GM18505 (cell line): ENCODE measurements around the gene SYNM.

Source experiments
- ATAC-seq: cut with Tn5 transposase; IDR thresholded peaks from one replicate; pipeline ENCODE4 v1.9.1; 2021; ENCODE audit not compliant: unreplicated experiment
- POLR2A ChIP-seq: IDR thresholded peaks from 4 replicates; pipeline ENCODE4 v1.6.1; 2011; ENCODE audit warnings: borderline replicate concordance; ENCODE audit not compliant: insufficient read depth, insufficient read length; ENCODE audit errors: extremely low read depth

SYNM gene

DNA sequence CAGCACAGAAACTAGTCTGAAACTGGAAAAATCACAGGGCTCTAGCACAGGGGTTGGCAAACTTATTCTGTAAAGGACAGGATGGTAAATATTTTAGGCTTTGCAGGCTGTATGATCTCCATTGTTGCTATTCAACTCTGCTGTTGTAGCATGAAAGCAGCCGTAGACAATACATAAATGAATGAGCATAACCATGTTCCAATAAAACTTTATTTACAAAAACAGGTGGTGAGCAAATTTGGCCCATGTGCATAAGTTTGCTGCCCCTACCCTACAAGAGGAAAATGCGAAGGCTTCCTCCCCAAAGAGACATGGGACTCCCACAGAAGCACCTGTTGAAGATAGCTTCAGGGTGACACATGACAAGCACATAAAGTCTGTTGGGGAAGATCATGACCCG, 59.2 kb downstream of the SYNM start:
- no peak for TF ChIP-seq POLR2A
- ATAC-seq: no peak

DNA sequence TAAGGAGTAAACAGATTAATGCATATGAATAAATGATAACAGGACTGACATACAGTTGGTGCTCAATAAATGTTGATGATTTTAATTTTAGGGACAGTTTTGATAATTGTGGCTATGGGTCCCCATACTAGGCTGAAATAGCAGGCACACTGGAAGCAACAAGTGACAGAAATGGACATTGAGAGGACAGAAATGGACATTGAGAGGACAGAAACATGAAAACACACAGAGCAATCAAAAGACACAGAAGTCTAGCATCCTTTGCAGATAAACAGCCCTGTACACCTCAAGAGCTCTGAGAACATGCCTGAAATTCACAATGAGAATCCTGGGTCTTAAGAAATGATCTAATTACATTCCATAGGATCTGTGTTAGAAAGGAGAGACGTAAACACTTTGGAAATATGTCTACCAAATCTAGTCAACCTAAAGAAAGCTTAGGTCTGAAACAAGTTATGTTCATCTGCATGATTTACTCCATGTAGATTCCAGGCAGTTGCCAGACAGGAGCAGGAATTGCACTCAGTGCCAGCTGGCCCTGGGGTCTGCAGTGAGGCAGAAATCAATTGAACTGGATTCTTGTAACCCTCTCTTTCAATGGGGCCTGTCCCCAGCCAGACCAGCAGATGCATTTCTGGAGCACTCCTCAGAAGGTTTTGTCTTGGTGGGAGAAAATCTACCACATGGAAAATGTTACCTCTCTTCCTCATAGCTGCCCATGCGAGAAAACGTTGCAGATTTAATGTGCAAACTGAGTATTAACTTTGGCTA, 60.3 kb downstream of the SYNM start:
- no peak for ATAC-seq
- TF ChIP-seq POLR2A: no peak

DNA sequence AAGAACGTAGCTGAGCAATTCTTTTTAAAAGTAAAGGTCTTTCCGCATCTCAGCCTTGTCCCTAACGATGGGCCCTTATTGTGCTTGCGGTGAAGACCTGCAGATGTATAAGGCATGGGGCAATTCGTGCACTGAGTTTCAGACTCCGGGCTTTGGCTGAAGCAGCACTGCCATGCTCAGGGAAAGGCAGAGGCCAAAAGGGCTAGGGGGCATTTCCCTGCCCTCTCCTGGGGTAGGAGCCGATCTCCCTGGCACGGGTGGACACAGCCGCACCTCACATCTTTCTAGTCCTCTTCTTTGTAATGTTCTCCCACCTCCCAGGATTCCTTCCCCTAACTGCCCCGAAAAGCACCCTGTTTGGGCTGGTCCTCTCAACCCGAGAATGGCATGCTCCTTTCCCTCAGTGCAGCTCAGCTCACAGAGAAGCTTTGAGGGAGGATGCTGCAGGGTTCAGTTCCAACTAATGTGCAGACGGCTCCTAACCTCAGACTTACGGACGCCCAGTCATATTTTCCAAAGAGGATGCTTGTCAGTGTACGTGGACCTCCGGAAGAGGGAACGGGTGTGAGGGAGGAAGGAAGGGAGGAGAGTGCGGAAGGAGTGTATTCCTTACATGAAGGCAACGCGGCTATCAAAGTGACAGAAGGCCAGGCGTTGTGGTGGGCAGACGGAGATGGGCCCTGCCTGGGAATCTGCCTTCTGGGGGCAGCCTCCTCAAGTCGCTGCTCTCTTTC, 61.2 kb downstream of the SYNM start:
- ATAC-seq: no peak
- TF ChIP-seq POLR2A: no peak

DNA sequence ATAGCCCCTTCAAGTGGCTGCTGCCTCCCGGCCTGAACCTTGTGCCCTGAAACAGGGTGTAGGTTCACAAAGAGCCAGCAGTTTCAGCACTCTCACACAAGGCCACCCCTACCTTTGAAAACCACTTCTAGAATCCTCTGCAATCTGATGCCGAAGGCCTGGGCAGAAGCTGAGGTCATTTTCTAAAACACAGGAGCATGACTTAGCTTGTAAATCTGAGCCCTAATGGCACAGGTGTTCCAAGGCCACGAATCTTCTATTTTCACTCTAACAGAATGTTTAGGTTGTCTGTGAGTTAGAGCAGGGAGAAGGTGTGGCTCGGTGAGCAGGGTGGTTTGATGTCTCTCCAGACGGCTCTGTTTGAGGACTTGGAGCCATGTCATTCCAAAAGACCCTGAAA, 62.3 kb downstream of the SYNM start:
- TF ChIP-seq POLR2A: no peak
- no peak for ATAC-seq

DNA sequence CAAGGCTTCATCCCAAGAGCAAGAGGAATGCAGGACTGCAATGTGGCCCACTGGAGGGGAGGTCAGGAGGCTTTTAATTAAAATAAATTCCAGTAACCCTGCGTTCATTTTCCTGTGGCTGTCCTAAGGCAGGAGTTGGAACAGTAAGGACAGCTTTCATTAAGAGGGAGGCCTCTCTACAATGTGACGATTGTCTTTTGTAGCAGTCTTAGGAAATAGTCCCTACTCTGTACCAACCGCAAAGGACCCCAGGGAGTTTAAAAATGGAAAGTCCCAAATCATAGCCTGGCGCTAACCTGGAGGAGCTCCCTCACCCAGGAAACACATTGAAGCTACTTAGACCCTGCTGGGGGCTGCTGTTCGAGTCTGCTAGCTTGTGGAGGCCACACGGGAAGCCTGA, 62.8 kb downstream of the SYNM start:
- no peak for TF ChIP-seq POLR2A
- no peak for ATAC-seq

DNA sequence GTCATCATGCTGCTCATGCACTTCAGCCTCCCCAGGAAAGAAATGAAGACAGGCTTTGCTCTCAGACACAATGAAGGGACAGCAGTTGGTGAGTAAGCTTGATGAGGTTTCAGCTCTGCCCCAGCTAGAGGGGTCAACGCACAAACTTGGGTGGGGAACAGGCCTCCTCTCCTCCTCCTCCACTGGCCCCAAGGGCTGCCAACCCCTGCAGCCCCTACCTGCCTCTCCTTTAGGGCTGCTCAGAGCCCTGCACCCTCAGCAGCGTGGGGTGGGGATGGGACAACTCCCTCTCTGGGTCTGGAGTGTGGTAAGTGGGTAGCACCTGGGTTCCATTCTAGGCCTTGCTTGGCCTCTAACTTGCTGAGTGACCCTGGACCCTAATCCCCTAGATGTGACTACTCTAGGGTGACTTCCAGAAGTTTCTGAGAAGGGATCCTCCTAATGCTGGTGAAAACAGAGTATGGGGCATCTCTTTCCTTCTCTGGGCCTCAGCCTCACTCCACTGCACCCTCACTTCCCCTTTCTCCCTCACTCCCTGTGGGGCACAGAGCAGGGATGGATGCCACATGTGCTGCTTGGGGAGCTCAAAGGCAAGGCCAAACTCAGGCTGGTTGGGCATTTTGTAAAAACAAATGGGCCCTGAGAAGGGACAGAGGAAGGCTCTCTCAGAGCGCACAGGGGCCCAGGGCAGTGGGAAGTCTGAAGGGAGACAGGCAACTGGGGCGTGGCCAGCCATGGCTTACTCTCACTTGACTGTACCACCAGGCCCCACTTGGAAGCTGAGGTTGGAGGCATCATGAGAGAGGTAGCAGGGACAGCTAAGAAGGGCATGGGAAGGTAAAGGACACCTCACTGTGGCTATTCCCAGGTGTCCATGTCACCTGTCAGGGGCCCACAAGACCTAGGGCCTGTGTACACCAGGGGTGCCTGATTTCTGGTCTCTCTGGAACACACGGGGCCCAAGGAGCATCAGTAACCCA, 64.0 kb downstream of the SYNM start:
- TF ChIP-seq POLR2A: no peak
- no peak for ATAC-seq

DNA sequence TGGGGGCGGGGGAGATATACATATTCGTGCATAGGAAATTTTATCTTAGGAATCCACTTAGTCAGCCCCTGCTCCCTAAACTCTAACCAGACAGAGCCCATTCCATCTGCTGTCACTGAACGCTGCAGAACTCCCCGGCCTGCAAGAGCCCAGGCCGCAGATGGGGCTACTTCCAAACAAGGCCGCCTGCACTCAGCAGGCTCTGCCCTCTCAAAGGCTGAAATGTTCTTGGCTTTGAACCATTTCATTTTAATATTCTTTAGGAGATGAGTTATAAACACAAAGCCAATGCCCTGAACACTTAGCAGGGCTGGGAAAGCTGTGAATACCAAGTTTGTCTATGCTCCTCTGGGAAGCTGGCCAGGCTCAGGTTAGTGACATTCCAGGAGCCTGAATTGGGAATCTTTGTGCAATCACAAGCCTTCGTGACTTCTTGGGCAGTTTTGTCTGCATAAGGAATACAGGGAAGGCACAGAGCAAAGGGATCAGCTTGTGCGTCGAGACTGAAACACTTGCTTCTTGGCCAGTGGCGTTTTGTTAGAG, 65.0 kb downstream of the SYNM start:
- no peak for ATAC-seq
- no peak for TF ChIP-seq POLR2A

DNA sequence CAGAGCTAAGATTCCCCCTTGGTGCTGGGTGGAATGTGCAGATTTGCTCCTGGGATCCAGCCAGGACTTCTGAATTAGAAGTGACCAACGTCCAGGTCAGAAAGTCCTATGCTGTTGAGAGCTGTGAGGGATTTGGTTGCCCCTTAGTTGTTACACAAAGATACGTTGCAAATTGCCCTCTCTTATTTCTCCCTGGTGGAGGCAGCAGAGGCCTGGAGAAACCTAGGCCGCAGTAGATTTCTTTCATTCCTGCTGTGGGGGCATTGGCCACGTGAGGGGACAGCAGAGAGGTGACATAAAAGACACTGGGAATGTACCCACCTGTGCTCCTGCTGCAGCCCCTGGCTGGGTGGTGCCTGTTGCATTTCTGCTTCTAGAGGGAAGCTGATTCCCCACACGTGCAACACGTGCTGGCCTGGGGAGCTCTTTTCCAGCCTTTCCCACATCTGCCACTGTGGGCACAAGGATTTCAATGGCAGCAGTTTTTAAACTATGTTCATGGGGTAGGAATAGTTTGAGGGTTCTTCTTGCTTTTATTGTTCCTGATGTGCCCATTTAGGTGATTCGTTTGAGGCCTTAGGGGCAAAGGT, 65.7 kb downstream of the SYNM start:
- ATAC-seq: no peak
- no peak for TF ChIP-seq POLR2A

DNA sequence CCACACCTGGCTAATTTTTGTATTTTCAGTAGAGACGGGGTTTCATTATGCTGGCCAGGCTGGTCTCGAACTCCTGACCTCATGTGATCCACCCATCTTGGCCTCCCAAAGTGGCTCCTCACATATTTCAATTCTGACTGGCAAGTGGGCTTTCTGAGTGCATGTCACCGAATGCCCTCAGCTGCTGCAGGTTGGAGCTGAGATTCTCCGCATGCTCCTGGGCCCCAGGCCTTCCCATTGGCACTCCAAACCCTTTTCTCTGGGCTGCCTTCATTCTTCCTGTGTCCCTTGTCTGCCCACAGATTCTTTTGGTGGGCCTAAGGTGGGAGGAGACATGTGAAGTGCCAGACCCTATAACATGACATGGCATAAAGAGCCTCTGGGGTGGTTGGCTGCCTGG, 67.3 kb downstream of the SYNM start:
- TF ChIP-seq POLR2A: no peak
- ATAC-seq: no peak

DNA sequence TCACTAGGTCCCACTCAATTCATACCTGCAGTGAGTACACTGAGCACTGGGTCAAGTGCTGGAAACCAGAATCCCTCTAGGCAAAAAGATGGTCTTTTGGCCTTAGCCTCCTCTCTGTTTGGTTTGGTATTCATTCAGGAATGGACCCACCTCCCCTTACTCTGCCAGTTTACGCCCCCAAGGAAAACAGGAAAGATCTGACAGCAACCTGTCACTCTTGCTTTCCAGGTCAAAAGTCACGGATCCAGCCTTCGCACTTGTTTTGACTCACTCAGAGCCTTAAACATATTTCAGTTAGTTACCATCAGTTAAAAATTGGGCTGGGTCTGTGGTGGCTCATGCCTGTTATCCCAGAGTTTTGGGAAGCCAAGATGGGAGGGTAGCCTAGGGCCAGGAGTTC, 68.1 kb downstream of the SYNM start:
- ATAC-seq: no peak
- TF ChIP-seq POLR2A: no peak

DNA sequence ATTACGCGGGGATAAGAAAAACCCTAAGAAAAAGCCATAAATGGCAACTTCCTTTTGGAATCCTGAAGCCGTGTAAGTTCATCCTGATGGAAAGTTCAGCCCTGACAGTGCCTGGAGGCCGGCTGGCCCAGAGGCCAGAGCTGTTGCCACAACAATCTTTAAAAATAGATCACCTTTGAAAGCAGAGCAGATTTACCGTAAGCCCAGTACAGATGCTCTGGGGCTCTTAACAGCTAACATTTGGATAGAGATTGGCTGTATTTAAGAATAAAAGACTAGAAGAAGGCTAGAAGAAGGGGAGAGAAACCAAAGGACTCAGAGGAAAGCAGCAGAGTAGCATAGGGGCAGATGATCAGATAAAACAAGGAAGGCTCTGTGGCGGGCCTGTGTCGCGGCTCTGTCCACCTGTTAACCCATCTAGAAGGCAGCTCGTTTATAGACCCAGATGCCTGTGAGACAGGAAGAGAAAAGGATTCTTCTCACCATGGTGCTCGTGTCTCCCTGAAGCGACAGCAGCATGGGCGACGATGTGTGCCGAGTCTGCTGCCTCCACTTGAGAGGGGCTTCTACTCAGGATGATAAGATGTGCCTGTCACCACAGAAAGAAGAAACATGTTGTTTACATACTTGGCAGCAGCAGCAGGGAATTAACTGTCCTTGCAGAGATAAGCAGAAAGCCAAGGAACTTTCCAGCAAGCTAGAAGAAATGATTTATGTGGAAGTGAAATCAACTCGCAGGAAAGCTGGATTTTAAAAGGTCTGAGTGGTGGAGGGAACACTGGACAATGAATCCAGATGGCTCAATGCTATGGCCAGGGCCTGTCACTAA, 69.9 kb downstream of the SYNM start:
- TF ChIP-seq POLR2A: no peak
- ATAC-seq: no peak

DNA sequence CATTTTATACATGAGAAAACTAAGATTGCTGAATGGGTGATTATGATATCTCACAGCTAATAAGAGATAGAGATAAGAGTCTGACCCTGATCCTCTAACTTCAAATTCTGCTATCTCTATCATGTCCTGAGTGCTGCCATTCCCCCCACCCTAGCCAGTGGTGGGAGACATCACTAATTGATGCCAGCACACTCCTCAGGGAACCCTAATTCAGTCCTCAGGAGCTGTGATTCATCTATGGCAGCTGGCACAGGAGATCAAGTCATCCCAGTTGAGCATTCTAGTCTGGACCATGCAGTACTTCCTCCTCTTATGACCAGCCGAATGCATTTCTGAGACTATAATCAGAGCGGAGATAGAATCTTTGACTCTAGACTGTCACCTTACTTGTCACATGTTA, 71.9 kb downstream of the SYNM start:
- no peak for ATAC-seq
- no peak for TF ChIP-seq POLR2A
